BLaER1 (cell line): ENCODE measurements around the gene GRB10.

Source experiments
- H3K27ac ChIP-seq: shearing (Covaris generic); formaldehyde crosslinking; 2 replicates; pipeline ENCODE4 v1.8.1; 2022
- H3K27me3 ChIP-seq: shearing (Covaris generic); formaldehyde crosslinking; 2 replicates; pipeline ENCODE4 v1.8.1; 2022
- H3K36me3 ChIP-seq: shearing (Covaris generic); formaldehyde crosslinking; 2 replicates; pipeline ENCODE4 v1.8.1; 2022
- H3K4me1 ChIP-seq: shearing (Covaris generic); formaldehyde crosslinking; 2 replicates; pipeline ENCODE4 v1.8.1; 2022
- H3K4me2 ChIP-seq: shearing (Covaris generic); formaldehyde crosslinking; 2 replicates; pipeline ENCODE4 v1.8.1; 2022
- H3K4me3 ChIP-seq: shearing (Covaris generic); formaldehyde crosslinking; 2 replicates; pipeline ENCODE4 v1.8.1; 2022
- H3K9ac ChIP-seq: shearing (Covaris generic); formaldehyde crosslinking; 2 replicates; pipeline ENCODE4 v1.8.1; 2022
- H3K9me3 ChIP-seq: shearing (Covaris generic); formaldehyde crosslinking; 2 replicates; pipeline ENCODE4 v1.8.1; 2022
- H4K20me1 ChIP-seq: shearing (Covaris generic); formaldehyde crosslinking; 2 replicates; pipeline ENCODE4 v1.8.1; 2022
- Cebpa-rat ChIP-seq: shearing (Covaris generic); IDR thresholded peaks from 2 replicates; pipeline ENCODE4 v1.8.1; 2022

GRB10 gene

GRCh38 chr7:50818324-50818723 lies 35.6 kb upstream of the GRB10 start:
- TF ChIP-seq Cebpa-rat = no peak
- Histone ChIP-seq H3K27ac (no peak overlapping the region), H3K36me3 (no peaks in the 10 kb centered on the region), H4K20me1 (no peaks in the 10 kb centered on the region), H3K4me1 (no peaks in the 10 kb centered on the region), H3K9ac (no peak overlapping the region), H3K4me3 (no peak overlapping the region), H3K9me3 (no peaks in the 10 kb centered on the region), H3K4me2 (no peak overlapping the region), H3K27me3 (no peaks in the 10 kb centered on the region)

- Histone ChIP-seq H3K4me3 (no peak overlapping the region), H3K36me3 (no peaks in the 10 kb centered on the region), H3K4me2 (no peak overlapping the region), H3K9me3 (no peaks in the 10 kb centered on the region), H3K27ac (no peak overlapping the region), H3K9ac (no peak overlapping the region), H3K4me1 (peaks cover 4% of the 10 kb centered on the region), H4K20me1 (no peaks in the 10 kb centered on the region), H3K27me3 (no peaks in the 10 kb centered on the region)
- TF ChIP-seq Cebpa-rat = no peak
Measured at GRCh38 chr7:50817561-50817960, 34.9 kb upstream of the GRB10 start.

GRCh38 chr7:50815138-50815537 lies 32.4 kb upstream of the GRB10 start:
- Histone ChIP-seq H3K9ac (no peak overlapping the region), H3K9me3 (no peaks in the 10 kb centered on the region), H3K36me3 (no peaks in the 10 kb centered on the region), H3K4me1 (peaks cover 17% of the 10 kb centered on the region), H3K27me3 (no peaks in the 10 kb centered on the region), H3K27ac (no peak overlapping the region), H4K20me1 (no peaks in the 10 kb centered on the region), H3K4me2 (no peak overlapping the region), H3K4me3 (no peak overlapping the region)
- TF ChIP-seq Cebpa-rat = no peak

GRCh38 chr7:50814166-50814565 lies 31.5 kb upstream of the GRB10 start:
- Histone ChIP-seq H3K4me3 (no peak overlapping the region), H3K9ac (no peak overlapping the region), H3K27ac (no peak overlapping the region), H3K36me3 (no peaks in the 10 kb centered on the region), H3K27me3 (no peaks in the 10 kb centered on the region), H3K9me3 (no peaks in the 10 kb centered on the region), H3K4me1 (peaks cover 17% of the 10 kb centered on the region), H4K20me1 (no peaks in the 10 kb centered on the region), H3K4me2 (no peak overlapping the region)
- TF ChIP-seq Cebpa-rat = no peak

- H3K27me3 ChIP-seq = no peaks in the 10 kb centered on the region
- TF ChIP-seq Cebpa-rat = no peak
- H3K9me3 ChIP-seq = no peaks in the 10 kb centered on the region
- no peak overlapping the region for H3K9ac ChIP-seq
- H3K36me3 ChIP-seq = no peaks in the 10 kb centered on the region
- no peak overlapping the region for H3K4me3 ChIP-seq
- no peak overlapping the region for H3K27ac ChIP-seq
- peak overlapping the region; percentile 45 for H3K4me2 ChIP-seq
- peaks cover 17% of the 10 kb centered on the region for H3K4me1 ChIP-seq
- H4K20me1 ChIP-seq = no peaks in the 10 kb centered on the region
Measured at GRCh38 chr7:50812841-50813475, 30.3 kb upstream of the GRB10 start.

- Histone ChIP-seq H3K36me3 (no peaks in the 10 kb centered on the region), H3K4me1 (peaks cover 17% of the 10 kb centered on the region), H3K27ac (no peak overlapping the region), H3K27me3 (no peaks in the 10 kb centered on the region), H3K4me3 (no peak overlapping the region), H3K9ac (no peak overlapping the region), H3K9me3 (no peaks in the 10 kb centered on the region), H4K20me1 (no peaks in the 10 kb centered on the region), H3K4me2 (peak overlapping the region; percentile 45)
- TF ChIP-seq Cebpa-rat = no peak
Measured at GRCh38 chr7:50812094-50812493, 29.4 kb upstream of the GRB10 start.

- no peaks in the 10 kb centered on the region for H3K9me3 ChIP-seq
- no peak overlapping the region for H3K4me3 ChIP-seq
- no peaks in the 10 kb centered on the region for H4K20me1 ChIP-seq
- H3K36me3 ChIP-seq = no peaks in the 10 kb centered on the region
- H3K27ac ChIP-seq = no peak overlapping the region
- no peak overlapping the region for H3K9ac ChIP-seq
- H3K4me2 ChIP-seq = no peak overlapping the region
- peaks cover 45% of the 10 kb centered on the region for H3K4me1 ChIP-seq
- no peaks in the 10 kb centered on the region for H3K27me3 ChIP-seq
- no peak for TF ChIP-seq Cebpa-rat
Measured at GRCh38 chr7:50808282-50808888, 25.7 kb upstream of the GRB10 start.

GRCh38 chr7:50807026-50807730 lies 24.5 kb upstream of the GRB10 start:
- no peak overlapping the region for H3K4me2 ChIP-seq
- H3K4me3 ChIP-seq = no peak overlapping the region
- H3K27me3 ChIP-seq = no peaks in the 10 kb centered on the region

GRCh38 chr7:50806143-50806542 lies 23.4 kb upstream of the GRB10 start:
- H4K20me1 ChIP-seq = no peaks in the 10 kb centered on the region
- H3K9ac ChIP-seq = no peak overlapping the region
- no peak for TF ChIP-seq Cebpa-rat
- no peak overlapping the region for H3K27ac ChIP-seq
- H3K4me1 ChIP-seq = peaks cover 28% of the 10 kb centered on the region
- H3K4me3 ChIP-seq = no peak overlapping the region
- peak overlapping the region; percentile 48 for H3K4me2 ChIP-seq
- H3K9me3 ChIP-seq = no peaks in the 10 kb centered on the region
- no peaks in the 10 kb centered on the region for H3K27me3 ChIP-seq
- H3K36me3 ChIP-seq = no peaks in the 10 kb centered on the region

More at GRCh38 chr7:50807026-50807730, 24.5 kb upstream of the GRB10 start:
- H3K36me3 ChIP-seq = no peaks in the 10 kb centered on the region
- H4K20me1 ChIP-seq = no peaks in the 10 kb centered on the region
- peaks cover 37% of the 10 kb centered on the region for H3K4me1 ChIP-seq
- H3K9ac ChIP-seq = no peak overlapping the region
- no peak for TF ChIP-seq Cebpa-rat
- no peaks in the 10 kb centered on the region for H3K9me3 ChIP-seq
- no peak overlapping the region for H3K27ac ChIP-seq

- no peak for TF ChIP-seq Cebpa-rat
- H3K27ac ChIP-seq = no peak overlapping the region
Measured at GRCh38 chr7:50805447-50806125, 22.9 kb upstream of the GRB10 start.

More at GRCh38 chr7:50805447-50806125, 22.9 kb upstream of the GRB10 start:
- H3K9me3 ChIP-seq = no peaks in the 10 kb centered on the region
- H3K27me3 ChIP-seq = no peaks in the 10 kb centered on the region
- no peak overlapping the region for H3K9ac ChIP-seq
- H3K4me1 ChIP-seq = peaks cover 28% of the 10 kb centered on the region
- no peaks in the 10 kb centered on the region for H4K20me1 ChIP-seq
- no peak overlapping the region for H3K4me3 ChIP-seq
- H3K36me3 ChIP-seq = no peaks in the 10 kb centered on the region
- H3K4me2 ChIP-seq = peak overlapping the region; percentile 48
